GM20431 (cell line): ENCODE data around the gene CPEB1.
"Not testable (repeated sequence)": the region's sequence is repeated elsewhere in the genome, so short reads cannot be mapped to it uniquely, and the experiment has no call there.

Experiments
- in situ Hi-C: fragments of 300-500 bp; cut with MseI, MboI; formaldehyde crosslinking; loops from one replicate; pipeline ENCODE4 v1.15.0; 2020; ENCODE audit warnings: low sequenced_read_pairs; ENCODE audit not compliant: unreplicated experiment

Gene CPEB1

GRCh38 chr15:82532991-82533481 lies 114.1 kb downstream of the CPEB1 start:
- in situ Hi-C loops = loop anchor here (25.0 kb wide), 1 partner anchor 454 kb away; the partner anchor contains the start of gene RAMAC

- in situ Hi-C loops = loop anchor here (25.0 kb wide), 1 partner anchor 455 kb away; the partner anchor contains the start of gene RAMAC
These were observed 114.7 kb downstream of the CPEB1 start for GRCh38 chr15:82532383-82532990.

- in situ Hi-C loops = loop anchor here (25.0 kb wide), 1 partner anchor 456 kb away; the partner anchor contains the start of gene RAMAC
These were observed 115.4 kb downstream of the CPEB1 start for GRCh38 chr15:82531496-82532382.

- in situ Hi-C loops = loop anchor here (25.0 kb wide), 1 partner anchor 457 kb away; the partner anchor contains the start of gene RAMAC
These were observed 116.4 kb downstream of the CPEB1 start for GRCh38 chr15:82530606-82531379.

- in situ Hi-C loops = loop anchor here (25.0 kb wide), 1 partner anchor 457 kb away; the partner anchor contains the start of gene RAMAC
These were observed 117.2 kb downstream of the CPEB1 start for GRCh38 chr15:82530006-82530405.

- in situ Hi-C loops = not testable (repeated sequence)
These were observed 133.6 kb downstream of the CPEB1 start for GRCh38 chr15:82513587-82513986.

GRCh38 chr15:82507693-82508092 lies 139.5 kb downstream of the CPEB1 start:
- in situ Hi-C loops = not testable (repeated sequence)

GRCh38 chr15:82507087-82507486 lies 140.1 kb downstream of the CPEB1 start:
- in situ Hi-C loops = not testable (repeated sequence)

- in situ Hi-C loops = not testable (repeated sequence)
These were observed 141.3 kb downstream of the CPEB1 start for GRCh38 chr15:82505842-82506241.

- in situ Hi-C loops = not testable (repeated sequence)
These were observed 143.1 kb downstream of the CPEB1 start for GRCh38 chr15:82504074-82504473.

GRCh38 chr15:82502700-82503339 lies 144.3 kb downstream of the CPEB1 start:
- in situ Hi-C loops = not testable (repeated sequence)

- in situ Hi-C loops = not testable (repeated sequence)
These were observed 146.4 kb downstream of the CPEB1 start for GRCh38 chr15:82500772-82501171.

- in situ Hi-C loops = not testable (repeated sequence)
These were observed 149.2 kb downstream of the CPEB1 start for GRCh38 chr15:82497978-82498377.
